Tongue (tissue), 2 donors: ENCODE measurements around the gene C10orf90. TPM values are rescaled to one million over a fixed set of nuclear protein-coding genes. Genes with fewer than 3 reads are reported as not detected.

ENCODE experiments used
- DNase-seq: peaks from one replicate; pipeline ENCODE4 v3.0.0-alpha.2; 2015
- total RNA-seq: library from RNA; depleted of rRNA; stranded (reverse); fragments of >200 nt; gene quantifications from one replicate; pipeline ENCODE4 v1.2.3, GENCODE V29; 2014

Gene C10orf90
- total RNA-seq, 1 donor from 2014 or later: 3.8 TPM

DNA sequence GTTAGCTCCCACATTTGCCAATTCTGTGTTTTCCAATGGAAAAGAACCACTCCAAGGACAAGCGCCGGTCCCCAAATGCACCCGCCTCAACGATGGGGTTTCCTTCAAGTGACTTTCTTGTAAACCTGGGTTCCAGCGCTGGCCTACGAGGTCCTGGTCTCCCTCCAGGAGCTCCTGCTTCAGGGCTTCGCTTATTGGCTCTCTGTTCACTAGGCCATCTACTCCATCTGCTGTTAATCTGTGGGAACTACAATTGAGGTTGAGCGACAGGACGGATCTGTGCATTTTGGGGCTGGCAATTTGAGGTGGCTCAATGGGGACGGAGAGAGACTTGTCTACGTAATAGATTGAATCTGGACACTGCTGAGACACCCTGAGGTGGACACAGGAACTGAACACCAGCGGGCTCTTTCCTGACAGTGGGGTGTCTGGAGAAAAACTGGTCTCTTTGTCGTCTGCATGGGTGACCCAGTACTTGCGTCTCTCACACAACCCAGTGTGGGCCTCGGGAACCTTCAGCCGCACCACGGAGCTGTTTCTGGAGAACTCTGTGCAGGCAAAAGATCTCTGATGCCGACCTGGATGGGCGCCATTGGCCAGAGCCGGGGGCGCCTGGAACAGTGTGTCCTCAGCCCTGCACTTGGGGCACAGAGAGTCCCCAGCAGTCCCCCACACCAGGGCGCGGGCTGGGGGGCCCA, 166.3 kb downstream of the C10orf90 start:
- peak; percentile 78 for DNase-seq

DNA sequence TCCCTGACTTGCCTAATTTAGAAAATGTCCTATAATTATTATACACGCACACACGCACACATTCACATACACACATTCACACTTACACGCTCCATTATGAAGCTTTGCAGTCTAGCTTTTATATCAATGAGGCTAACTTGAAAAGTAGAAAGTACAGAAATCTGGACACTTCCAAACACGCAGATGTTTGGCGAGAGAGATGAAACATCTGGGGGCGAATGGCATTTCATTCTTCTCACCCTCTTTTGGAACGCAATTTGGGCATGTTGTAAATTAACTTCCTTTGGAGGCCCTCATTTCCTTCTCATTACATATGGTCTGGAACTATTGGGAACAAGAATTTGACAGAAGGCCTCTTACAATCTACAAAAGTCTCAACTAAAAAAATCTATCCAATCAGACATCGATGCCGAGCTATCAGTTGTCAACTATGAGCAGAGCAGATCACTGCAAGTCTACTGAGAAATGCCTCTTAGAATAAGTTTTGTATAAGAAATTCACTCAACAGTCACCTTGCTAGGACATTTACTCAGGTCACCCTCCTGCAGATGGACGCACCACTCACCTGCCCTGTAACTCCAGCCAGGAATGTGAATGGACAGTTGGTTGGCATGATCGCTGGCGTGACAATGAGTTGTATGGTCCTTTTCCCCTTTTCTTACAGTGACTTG, 167.0 kb downstream of the C10orf90 start:
- DNase-seq: peak; percentile 50

DNA sequence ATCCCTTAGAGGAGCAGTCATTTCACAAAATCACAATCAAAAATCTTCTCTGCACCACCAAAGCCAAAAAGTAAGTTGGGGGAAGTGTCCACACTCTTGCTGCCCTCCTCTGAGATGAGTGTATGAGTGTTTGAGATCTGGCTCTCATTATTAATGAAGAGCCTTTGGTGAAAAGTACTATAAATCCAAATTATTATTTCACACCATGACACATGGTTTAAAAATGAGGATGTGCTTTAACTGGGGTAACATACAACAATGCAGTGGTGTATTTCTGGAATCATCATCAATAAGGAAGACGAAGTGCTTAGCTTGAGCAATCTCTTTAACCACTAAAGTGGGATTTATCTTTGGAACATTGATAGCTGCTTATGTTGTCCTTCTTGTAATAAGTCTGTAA, 168.1 kb downstream of the C10orf90 start:
- DNase-seq: no peak

DNA sequence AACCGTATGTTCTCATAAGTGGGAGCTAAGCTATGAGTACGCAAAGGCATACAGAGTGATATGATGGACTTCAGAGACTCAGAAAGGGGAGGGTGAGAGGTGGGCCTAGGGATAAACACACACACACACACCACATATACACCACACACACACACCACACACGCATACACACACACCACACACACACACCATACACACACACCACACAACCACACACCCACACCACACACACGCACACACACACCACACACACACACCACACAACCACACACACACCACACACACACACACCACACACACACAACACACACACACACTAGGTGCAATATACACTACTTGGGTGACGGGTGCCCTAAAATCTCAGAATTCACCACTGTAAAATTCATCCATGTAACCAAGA, 168.7 kb downstream of the C10orf90 start:
- DNase-seq: no peak

DNA sequence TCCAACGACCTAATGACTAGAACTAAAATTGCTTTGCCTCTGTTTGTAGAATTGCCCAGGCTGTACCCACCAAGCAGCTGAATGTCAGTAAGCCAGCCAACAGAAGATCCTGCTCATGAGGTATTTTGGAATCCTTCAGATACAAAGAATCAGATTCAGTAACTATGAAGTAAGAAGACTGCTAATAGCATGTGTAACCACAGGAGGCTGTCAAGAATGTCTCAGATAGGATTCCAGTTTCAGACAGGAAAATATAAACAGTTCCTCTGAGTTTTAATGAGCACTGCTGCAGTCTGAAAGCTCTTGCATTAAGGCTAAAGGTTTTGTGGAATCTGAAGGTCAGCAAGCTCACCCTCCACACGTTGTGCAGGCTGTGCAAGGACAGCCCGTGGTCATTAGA, 169.6 kb downstream of the C10orf90 start:
- DNase-seq: no peak

DNA sequence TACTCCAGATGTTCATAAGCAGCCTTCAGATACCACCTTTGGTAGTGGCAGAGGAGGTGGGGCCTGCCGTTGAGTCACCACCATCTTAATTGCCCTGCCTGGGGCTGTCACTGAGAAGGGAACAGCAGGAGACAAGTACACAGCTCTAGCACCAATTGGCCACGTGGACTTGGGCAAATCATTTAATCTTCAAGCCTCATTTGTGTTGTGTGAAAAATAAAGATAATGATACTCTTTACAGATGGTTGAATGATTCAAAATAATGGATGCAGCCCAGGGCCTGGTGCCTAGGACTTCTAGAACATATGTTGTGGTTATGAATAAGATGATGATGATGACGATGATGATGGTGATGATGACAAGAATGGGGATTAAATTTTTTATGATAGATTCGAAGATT, 170.3 kb downstream of the C10orf90 start:
- DNase-seq: no peak

DNA sequence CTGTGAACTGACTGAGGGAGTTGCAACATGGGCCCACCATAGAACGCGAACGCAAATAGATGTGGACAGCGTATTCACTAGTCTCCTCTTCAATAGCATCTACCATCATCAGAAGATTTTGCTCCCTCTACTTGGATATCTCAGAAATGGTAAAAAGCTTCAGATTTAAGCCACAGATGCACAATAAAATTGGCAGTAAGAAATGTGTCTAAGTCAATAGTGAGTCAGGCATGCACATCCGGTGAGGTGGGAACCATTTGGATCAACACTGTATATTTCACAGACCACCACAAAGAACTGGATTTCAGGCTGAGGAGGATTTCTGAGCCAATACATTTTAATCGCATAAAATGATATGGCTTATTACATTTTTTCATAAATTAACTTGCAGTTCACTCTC, 170.7 kb downstream of the C10orf90 start:
- no peak for DNase-seq

DNA sequence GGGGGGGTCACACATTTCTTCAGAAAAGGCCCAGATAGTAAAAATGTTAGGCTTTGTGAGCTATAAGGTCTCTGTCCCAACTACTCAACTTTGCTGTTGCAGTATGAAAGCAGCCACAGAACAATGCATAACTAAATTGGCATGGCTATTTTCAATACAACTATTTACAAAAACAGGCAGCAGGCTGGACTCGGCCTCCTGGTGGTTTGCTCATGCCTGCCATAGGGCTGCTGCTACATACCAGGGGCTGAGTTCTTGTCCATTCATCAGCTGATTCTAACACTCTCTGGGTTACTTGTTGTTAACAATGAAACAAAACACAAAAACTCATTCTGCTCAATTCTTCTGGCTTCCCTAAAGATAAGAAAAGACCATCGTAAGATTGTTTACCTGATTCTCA, 172.8 kb downstream of the C10orf90 start:
- no peak for DNase-seq

DNA sequence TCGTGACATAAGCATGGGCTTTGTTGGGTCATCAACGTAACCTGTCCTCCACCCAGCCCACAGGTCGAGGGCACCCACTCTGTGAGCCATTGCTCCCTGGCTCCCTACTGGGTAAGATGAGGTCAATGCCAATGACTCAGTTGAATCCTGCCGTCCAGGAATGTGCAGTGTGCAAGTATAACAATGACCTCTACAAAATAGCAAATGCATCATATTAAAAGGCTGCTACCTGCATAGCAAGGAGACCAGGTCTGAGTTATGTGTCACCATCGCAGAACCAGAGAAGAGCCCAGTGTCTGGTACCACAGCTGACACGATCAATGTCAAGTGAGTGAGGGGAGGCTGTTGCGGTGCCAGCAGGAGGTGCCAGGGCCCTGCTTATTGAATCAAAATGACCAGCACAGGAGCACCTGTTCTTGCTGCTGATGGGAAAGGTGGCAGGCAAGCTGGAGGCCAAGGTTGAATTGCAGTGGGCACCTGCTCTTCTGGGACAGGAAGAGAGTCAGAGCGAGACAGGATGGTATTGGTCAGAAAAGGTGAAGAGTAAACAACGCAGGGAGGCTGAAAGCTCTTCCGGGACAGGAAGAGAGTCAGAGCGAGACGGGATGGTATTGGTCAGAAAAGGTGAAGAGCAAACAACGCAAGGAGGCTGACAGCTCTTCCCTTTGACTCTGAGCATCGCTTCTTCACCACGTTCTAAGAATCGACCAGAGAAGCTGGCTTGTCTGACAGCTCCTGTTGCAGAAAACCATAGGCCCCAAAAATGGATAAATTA, 173.5 kb downstream of the C10orf90 start:
- DNase-seq: no peak

DNA sequence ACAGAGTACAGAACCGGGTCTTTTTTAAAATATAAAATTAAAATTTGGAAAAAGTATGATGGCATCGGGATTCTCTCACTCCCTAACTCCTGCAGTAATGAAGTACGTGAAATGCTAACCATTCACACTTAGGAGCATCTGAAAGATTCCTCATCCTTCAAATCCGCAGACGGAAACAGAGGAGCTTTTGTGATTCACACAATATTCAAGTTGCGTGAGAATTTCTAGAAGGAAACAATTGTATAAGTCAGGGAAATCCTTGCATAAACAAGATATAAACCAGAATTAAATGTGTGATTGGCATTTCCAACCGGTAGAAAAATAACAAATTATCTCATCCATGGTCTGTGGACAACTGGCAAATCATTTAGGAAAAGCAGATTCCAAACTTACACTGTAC, 179.0 kb downstream of the C10orf90 start:
- no peak for DNase-seq

DNA sequence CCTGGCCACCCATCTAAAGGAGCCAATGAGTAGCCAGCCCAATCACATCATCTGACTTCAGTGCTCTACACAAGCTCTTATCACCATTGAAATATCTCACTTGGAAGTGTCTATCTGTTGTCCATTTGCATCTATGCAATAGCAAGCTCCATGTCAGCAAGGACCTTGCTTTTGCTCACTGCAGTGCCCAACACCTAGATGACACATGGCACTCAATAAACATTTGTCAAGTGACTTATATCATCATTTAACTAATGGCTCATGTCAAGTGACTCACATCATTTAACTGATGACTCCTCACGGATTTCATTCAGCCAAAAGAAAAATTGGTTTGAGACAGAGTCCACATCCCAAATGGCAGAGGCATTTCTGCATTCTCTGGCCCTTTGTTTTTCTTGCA, 189.3 kb downstream of the C10orf90 start:
- no peak for DNase-seq

DNA sequence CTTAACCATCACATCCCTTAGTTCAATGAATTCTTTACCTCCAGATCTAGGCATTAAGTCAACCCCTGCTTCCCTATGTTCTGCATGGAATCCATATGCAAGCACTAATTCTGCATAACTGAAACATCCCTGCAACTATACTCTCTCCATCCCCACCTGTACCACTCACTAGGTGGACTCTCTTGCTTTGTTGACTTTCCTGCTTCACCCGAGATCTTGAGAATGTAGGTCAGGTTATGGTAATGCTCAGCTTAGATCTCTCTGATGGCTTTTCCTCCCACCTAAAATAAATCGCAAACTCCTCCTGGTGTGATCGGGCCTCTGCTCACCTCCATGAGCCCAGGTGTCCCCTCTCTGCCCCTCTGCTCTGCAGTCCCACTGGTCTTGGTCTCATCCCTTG, 189.8 kb downstream of the C10orf90 start:
- no peak for DNase-seq

DNA sequence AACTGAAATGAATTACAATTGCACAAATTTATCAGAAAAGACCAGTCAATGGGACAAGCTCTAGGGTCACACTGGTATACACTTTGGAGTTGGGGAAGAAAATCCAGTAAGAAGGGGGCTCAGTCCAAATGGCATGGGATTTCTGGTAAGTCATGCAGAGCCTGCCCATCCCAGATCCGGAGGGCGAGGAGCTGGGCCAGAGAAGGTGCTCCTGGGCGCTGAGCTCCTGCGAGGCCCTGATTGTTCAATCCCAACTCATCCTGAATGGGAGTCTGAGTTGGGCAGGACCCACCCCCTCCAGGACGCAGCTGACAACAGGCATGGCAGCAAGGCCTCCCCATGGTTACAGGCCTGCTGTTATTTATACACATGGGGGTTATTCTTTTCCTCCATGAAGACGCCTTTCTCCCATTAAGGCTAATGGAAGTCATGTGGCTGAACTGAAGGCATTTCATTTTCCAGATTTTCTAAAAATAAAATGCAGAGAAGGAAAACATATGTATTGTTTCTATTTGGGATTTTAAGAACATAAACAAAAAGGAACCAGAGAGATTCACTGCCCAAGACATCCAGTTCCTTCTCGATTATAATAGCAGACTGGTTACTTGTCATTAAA, 191.1 kb downstream of the C10orf90 start:
- DNase-seq: peak; percentile 23

DNA sequence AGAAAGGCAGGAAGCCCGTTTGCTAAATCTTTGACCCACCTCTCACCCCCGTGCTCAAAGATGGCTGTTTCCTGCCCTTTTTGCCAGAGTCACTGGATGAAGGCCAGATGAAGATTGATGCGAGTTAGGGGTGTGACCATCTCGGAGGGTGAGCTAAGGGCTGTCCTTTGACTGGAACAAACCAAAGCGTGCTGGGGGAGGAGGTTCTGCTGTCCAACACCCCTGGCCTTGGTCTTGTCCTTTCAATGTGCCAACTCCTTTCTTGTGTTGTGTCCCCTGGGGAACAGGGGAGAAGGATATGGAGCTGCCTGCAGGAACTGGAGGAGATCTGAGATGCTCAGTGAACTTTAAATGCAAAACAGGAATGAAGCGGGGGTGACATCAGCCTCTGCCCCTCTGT, 191.9 kb downstream of the C10orf90 start:
- DNase-seq: no peak

DNA sequence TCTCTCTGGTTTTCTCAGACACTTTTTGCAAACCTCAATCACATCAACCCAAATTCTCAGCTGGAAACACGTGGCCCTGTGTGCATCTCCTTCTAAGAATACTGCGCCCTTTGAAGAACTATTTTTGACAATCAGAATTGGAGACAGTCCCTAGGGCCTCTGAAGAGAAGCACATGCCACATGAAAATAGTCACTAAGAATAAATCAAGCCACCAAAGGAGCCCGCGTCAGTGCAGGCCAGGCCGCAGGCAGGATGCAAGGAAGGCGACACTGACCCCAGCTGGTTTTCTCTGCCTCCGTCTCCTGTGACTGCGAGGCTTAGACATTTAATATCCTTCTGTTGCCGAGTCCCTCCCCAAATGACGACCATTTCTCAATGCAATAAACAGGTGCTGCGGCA, 194.2 kb downstream of the C10orf90 start:
- DNase-seq: peak; percentile 89

DNA sequence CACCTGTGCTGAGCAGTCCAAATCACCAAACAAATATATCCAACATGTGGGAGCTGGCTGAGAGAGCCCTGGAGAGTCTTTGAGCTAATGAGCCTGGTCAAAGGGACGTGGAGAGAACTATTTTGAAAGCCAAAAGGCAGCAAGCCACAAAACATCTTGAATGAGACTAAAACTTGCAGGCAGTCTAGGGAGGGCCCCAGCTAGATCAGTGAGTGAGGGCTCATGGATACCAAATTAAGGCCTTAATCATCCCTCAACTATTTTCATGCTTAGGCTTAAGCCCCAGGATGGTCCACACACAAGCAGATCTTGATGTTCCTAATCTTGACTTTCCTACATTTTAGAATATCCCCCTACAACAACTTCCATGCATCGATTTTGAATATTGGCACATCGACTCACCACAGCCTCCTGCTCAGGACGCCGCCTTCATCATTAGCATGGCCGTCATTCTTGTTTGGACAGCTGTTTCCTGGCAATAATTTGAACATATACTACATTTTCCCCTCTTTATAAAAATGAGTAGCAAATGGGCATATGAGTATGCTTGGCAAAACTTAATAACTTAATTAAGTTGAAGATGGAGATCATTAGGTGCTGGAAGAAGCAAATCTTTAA, 195.3 kb downstream of the C10orf90 start:
- DNase-seq: peak; percentile 10

DNA sequence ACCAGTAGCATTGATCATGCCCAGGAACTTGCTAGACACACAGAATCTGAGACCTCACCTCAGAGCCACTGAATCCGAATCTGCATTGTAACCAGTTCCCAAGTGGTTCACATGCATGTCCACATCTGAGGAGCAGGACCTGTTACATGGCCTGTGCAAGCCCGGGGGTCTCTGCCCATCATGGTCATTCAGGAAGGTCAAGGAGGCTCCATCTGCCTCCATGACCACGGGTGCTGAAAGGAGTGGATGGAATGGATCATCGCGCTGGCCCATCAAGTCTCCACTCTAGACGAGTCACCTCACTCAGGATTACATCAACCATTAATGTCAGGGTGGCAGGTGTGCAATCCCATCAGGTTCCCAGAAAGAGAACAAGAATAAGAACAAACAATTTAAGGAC, 196.5 kb downstream of the C10orf90 start:
- DNase-seq: no peak

DNA sequence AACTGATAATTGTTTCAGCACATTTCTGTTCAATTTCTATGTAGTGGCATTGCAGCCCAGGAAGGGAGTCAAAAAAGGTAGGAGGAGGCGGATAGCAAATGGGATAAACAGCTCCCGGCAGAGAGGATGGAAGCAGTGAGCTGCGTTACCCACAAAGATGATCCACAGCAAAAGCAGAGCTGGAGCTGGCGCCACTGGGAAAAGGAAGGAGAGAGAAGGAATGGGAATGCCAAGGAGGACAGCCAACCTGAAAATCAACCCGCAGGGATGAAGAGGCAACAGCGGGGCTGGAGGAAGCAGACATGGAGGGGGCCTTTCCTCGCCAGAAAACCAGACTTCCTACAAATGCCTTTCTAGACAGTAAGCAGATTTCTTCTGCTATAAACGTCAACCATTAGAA, 199.5 kb downstream of the C10orf90 start:
- no peak for DNase-seq

DNA sequence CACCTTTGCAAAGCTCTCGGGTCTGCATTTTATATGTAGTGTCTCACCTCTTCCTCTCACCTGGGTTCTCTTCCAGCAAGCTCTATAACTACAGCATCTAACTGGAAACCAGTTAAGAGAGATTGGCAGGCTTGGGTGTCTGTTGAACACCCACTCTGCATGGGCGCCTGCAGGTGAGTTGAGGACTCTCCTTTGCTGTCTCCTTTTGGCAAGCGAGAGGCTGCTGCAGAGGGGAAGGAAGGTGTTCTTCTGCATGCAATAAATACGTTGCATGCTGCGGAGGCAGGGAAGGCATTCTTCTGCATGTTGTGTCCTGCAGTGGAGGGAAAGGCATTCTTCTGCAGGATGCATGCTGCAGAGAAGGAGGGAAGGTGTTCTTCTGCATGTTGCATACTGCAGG, 200.8 kb downstream of the C10orf90 start:
- DNase-seq: no peak

DNA sequence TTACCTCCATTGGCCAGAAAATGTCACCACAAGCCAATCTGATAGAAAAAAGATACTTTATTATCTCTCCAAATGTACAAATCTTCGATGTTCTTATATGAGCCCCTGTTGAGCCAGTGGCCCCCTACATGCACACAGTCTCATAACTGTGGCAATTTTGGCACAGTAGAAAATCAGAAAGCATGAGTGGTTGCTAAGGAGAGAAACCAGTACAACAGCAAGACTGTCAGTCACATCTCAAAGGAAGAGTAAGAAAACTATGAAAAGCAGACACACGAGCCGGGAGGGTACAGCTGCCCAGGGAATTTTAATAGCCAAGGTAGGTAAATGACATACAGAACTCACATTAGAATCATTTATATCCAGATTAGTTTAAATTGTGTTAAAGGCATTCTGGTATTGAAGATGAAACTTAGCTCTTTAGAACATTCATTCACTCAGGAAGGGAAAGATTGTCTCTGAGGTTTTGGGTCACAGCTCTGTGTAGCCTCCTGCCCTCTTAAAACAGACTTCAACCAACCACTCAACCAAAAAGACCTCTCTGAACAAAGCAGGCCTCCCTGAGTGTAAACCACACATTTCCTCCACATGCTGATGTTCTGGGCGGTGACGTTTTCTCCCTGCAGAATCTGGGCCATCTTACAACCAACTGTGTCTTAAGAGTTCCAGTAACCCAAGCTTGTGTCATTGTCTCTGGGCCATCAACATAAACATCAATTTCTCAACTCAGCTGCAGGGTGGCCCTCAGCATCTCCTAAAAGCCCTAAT, 201.4 kb downstream of the C10orf90 start:
- no peak for DNase-seq

DNA sequence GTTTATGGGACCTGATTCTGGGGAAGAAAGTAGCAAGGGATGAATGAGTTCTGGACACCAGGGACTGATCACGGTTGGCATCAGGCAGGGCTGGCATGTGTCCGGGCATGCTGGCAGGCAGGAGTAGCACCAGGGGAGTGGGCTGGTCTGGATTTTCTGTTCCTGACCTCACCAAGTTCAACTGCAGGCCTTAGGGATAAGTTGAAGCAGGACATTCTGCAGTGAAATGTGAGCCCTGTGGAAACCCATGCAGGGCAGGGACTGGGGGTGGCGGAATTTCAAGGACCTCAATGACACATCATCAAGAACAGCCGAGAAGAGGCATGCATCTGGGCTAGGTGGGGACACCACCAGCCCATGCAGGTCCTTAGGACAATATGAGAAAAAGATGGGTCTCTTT, 202.0 kb downstream of the C10orf90 start:
- peak; percentile 24 for DNase-seq

DNA sequence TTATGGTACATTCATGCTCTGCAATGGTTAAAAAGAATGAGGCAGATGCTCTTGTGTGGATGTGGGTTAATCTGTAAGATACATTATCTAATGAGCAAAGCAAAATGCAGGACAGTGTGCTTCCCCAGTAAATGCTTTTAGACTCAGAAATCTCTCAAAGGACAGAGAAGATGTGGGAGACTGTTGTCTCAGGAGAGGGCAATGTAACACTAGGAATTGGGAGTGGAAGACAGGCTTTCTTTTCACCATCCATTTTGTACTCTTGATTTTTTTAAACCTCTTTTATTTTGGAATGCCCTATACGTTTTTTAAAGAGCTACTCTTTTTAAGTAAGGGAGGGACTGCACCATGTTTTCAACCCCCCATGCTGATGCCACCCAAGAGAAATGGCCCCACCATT, 204.7 kb downstream of the C10orf90 start:
- no peak for DNase-seq
